HepG2 (cell line): Measurements from ENCODE around the gene JMJD8. TPM values are rescaled to one million over a fixed set of nuclear protein-coding genes. Genes with fewer than 3 reads are reported as not detected.

Experiments used
- ARID2 ChIP-seq: sonication (generic); formaldehyde crosslinking; IDR thresholded peaks from 2 replicates; pipeline ENCODE4 v1.8.1; 2022; ENCODE audit warnings: mild to moderate bottlenecking, missing genetic modification reagents, borderline replicate concordance
- IRX3 ChIP-seq: sonication (generic); formaldehyde crosslinking; IDR thresholded peaks from 2 replicates; pipeline ENCODE4 v1.8.1; 2023; ENCODE audit warnings: mild to moderate bottlenecking, low read depth, missing genetic modification reagents, borderline replicate concordance
- KAT2B ChIP-seq: fragments of 150-350 bp; IDR thresholded peaks from 2 replicates; pipeline ENCODE4 v1.6.1; 2014; ENCODE audit warnings: low read depth, low read length, borderline replicate concordance
- PRMT3 ChIP-seq: sonication (generic); formaldehyde crosslinking; IDR thresholded peaks from 2 replicates; pipeline ENCODE4 v1.8.1; 2022; ENCODE audit warnings: low read depth, mild to moderate bottlenecking, moderate library complexity, missing genetic modification reagents, borderline replicate concordance
- RORA ChIP-seq: sonication (generic); formaldehyde crosslinking; IDR thresholded peaks from 2 replicates; pipeline ENCODE4 v1.5.0; 2020; ENCODE audit warnings: mild to moderate bottlenecking, missing genetic modification reagents, moderate library complexity
- SNAI1 ChIP-seq: sonication (generic); formaldehyde crosslinking; IDR thresholded peaks from 2 replicates; pipeline ENCODE4 v1.5.0; 2020; ENCODE audit warnings: mild to moderate bottlenecking, missing genetic modification reagents, borderline replicate concordance
- ZBTB7B ChIP-seq: sonication (generic); formaldehyde crosslinking; IDR thresholded peaks from 2 replicates; pipeline ENCODE4 v1.4.0; 2020; ENCODE audit warnings: missing genetic modification reagents
- ZNF569 ChIP-seq: sonication (generic); formaldehyde crosslinking; IDR thresholded peaks from 2 replicates; pipeline ENCODE4 v1.5.0; 2020; ENCODE audit warnings: mild to moderate bottlenecking, missing genetic modification reagents, moderate library complexity, borderline replicate concordance
- polyA plus RNA-seq, 8 experiments: library from polyadenylated mRNA; depleted of rRNA in 3 of 8; stranded (reverse) in 7 of 8; unstranded in 1 of 8; fragments of >200 nt; fragmentation: Illumina TruSeq in 4 of 8; extraction: Trizol in 4 of 8; gene quantifications; 2 replicates each; pipeline versions ENCODE4 v1.2.1 to v1.2.3, GENCODE V29; 2011 to 2016; ENCODE audit warnings: low read depth in 4 of 8, missing spikeins in 1 of 8, mixed read lengths in 1 of 8; ENCODE audit not compliant: insufficient read depth in 1 of 8
- total RNA-seq, 5 experiments: library from RNA; depleted of rRNA; stranded (reverse); fragments of >200 nt; fragmentation: Illumina TruSeq; extraction: Trizol; gene quantifications; 2 replicates each; pipeline ENCODE4 v1.2.3, GENCODE V29; 2016; ENCODE audit warnings: low read depth in 1 of 5
- TF ChIP-seq, protein P1 (sequence below), 2 experiments: sonication (generic) in 1 of 2; formaldehyde crosslinking in 1 of 2; IDR thresholded peaks; 2 replicates each; pipeline versions ENCODE4 v1.4.0 to v1.6.1; 2016 to 2020; ENCODE audit warnings: borderline replicate concordance in 1 of 2, low read depth in 1 of 2, mild to moderate bottlenecking in 1 of 2, missing genetic modification reagents in 1 of 2
- TF ChIP-seq, protein P2 (sequence below): sonication (generic); formaldehyde crosslinking; IDR thresholded peaks from 2 replicates; pipeline ENCODE4 v1.8.0; 2022; ENCODE audit warnings: missing genetic modification reagents, low read depth, mild to moderate bottlenecking, borderline replicate concordance
- TF ChIP-seq, protein P3 (sequence below): sonication (generic); formaldehyde crosslinking; IDR thresholded peaks from 2 replicates; pipeline ENCODE4 v1.4.0; 2020; ENCODE audit warnings: low read depth, missing genetic modification reagents
- TF ChIP-seq, protein P4 (sequence below): sonication (generic); formaldehyde crosslinking; IDR thresholded peaks from 2 replicates; pipeline ENCODE4 v1.4.0; 2020; ENCODE audit warnings: mild to moderate bottlenecking, missing genetic modification reagents
- TF ChIP-seq, protein P5 (sequence below): sonication (generic); formaldehyde crosslinking; IDR thresholded peaks from 2 replicates; pipeline ENCODE4 v1.4.0; 2020; ENCODE audit warnings: missing genetic modification reagents, borderline replicate concordance
- TF ChIP-seq, protein P6 (sequence below): sonication (generic); formaldehyde crosslinking; IDR thresholded peaks from 2 replicates; pipeline ENCODE4 v1.5.0; 2020; ENCODE audit warnings: mild to moderate bottlenecking, missing genetic modification reagents

The JMJD8 gene
- total and polyA plus RNA-seq, 2 of the 13 experiments (the other 11 are each of a cell fraction or from before 2014, with no cell fraction given) = 2.6 to 11.8 TPM

DNA sequence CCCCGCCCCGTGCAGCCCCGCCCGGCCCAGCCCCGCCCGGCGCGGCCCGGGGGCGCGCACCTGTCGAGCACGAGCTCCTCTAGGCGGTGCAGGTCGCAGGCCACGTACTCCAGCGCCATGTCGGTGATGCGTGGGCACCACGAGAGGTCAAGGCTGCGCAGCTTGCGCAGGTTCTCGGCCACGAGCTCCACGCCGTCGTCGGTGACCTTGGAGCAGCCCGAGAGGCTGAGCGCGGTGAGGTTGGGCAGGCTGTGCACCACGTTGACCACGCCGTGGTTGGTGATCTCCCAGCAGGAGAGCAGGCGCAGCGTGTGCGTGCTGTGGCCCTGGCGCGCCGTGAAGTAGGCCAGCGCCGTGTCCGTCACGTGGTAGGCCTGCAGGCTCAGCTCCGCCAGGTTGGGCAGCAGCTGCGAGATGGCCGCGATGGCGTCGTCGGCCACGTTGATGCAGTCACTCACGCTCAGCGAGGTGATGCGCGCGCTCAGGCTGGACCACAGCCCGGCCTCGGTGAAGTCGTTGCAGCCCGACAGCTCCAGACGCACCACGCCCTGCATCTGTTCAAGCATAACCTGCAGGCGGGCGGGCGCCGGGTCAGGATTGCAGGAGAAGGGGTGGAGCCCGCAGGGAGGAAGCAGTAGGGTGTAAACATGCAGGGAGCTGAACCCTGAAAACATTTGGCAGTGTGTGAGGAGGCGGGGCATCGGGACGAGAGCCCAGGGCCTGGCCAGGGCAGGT lies 11.4 kb upstream of the JMJD8 start (continued):
- TF ChIP-seq, protein P1, sequence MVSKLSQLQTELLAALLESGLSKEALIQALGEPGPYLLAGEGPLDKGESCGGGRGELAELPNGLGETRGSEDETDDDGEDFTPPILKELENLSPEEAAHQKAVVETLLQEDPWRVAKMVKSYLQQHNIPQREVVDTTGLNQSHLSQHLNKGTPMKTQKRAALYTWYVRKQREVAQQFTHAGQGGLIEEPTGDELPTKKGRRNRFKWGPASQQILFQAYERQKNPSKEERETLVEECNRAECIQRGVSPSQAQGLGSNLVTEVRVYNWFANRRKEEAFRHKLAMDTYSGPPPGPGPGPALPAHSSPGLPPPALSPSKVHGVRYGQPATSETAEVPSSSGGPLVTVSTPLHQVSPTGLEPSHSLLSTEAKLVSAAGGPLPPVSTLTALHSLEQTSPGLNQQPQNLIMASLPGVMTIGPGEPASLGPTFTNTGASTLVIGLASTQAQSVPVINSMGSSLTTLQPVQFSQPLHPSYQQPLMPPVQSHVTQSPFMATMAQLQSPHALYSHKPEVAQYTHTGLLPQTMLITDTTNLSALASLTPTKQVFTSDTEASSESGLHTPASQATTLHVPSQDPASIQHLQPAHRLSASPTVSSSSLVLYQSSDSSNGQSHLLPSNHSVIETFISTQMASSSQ (IDR thresholded peaks at IDR 0.05; ENCODE audit: low read depth) = no peak
- TF ChIP-seq, protein P1 (CRISPR knock-in tag; IDR thresholded peaks at IDR 0.05; ENCODE audit: borderline replicate concordance) = no peak
- no peak for TF ChIP-seq SNAI1 (CRISPR knock-in tag)
- no peak for TF ChIP-seq PRMT3 (CRISPR knock-in tag)
- no peak for TF ChIP-seq ZBTB7B (CRISPR knock-in tag)
- TF ChIP-seq, protein P2, sequence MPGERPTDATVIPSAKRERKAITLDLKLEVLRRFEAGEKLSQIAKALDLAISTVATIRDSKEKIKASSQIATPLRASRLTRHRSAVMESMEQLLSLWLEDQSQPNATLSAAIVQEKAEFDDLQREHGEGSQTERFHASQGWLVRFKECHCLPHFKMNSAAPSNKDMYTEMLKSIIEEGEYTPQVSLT (CRISPR knock-in tag) = no peak
- TF ChIP-seq, protein P3, sequence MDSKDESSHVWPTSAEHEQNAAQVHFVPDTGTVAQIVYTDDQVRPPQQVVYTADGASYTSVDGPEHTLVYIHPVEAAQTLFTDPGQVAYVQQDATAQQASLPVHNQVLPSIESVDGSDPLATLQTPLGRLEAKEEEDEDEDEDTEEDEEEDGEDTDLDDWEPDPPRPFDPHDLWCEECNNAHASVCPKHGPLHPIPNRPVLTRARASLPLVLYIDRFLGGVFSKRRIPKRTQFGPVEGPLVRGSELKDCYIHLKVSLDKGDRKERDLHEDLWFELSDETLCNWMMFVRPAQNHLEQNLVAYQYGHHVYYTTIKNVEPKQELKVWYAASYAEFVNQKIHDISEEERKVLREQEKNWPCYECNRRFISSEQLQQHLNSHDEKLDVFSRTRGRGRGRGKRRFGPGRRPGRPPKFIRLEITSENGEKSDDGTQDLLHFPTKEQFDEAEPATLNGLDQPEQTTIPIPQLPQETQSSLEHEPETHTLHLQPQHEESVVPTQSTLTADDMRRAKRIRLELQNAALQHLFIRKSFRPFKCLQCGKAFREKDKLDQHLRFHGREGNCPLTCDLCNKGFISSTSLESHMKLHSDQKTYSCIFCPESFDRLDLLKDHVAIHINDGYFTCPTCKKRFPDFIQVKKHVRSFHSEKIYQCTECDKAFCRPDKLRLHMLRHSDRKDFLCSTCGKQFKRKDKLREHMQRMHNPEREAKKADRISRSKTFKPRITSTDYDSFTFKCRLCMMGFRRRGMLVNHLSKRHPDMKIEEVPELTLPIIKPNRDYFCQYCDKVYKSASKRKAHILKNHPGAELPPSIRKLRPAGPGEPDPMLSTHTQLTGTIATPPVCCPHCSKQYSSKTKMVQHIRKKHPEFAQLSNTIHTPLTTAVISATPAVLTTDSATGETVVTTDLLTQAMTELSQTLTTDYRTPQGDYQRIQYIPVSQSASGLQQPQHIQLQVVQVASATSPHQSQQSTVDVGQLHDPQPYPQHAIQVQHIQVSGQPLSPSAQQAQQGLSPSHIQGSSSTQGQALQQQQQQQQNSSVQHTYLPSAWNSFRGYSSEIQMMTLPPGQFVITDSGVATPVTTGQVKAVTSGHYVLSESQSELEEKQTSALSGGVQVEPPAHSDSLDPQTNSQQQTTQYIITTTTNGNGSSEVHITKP (CRISPR knock-in tag) = no peak
- TF ChIP-seq, protein P4, sequence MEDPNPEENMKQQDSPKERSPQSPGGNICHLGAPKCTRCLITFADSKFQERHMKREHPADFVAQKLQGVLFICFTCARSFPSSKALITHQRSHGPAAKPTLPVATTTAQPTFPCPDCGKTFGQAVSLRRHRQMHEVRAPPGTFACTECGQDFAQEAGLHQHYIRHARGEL = no peak; the same call in none of the 2 replicates
- TF ChIP-seq RORA (CRISPR knock-in tag) = no peak
- TF ChIP-seq, protein P5, sequence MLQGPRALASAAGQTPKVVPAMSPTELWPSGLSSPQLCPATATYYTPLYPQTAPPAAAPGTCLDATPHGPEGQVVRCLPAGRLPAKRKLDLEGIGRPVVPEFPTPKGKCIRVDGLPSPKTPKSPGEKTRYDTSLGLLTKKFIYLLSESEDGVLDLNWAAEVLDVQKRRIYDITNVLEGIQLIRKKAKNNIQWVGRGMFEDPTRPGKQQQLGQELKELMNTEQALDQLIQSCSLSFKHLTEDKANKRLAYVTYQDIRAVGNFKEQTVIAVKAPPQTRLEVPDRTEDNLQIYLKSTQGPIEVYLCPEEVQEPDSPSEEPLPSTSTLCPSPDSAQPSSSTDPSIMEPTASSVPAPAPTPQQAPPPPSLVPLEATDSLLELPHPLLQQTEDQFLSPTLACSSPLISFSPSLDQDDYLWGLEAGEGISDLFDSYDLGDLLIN = no peak
- no peak for TF ChIP-seq KAT2B
- TF ChIP-seq IRX3 (CRISPR knock-in tag) = no peak
- TF ChIP-seq, protein P6, sequence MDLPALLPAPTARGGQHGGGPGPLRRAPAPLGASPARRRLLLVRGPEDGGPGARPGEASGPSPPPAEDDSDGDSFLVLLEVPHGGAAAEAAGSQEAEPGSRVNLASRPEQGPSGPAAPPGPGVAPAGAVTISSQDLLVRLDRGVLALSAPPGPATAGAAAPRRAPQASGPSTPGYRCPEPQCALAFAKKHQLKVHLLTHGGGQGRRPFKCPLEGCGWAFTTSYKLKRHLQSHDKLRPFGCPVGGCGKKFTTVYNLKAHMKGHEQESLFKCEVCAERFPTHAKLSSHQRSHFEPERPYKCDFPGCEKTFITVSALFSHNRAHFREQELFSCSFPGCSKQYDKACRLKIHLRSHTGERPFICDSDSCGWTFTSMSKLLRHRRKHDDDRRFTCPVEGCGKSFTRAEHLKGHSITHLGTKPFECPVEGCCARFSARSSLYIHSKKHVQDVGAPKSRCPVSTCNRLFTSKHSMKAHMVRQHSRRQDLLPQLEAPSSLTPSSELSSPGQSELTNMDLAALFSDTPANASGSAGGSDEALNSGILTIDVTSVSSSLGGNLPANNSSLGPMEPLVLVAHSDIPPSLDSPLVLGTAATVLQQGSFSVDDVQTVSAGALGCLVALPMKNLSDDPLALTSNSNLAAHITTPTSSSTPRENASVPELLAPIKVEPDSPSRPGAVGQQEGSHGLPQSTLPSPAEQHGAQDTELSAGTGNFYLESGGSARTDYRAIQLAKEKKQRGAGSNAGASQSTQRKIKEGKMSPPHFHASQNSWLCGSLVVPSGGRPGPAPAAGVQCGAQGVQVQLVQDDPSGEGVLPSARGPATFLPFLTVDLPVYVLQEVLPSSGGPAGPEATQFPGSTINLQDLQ = no peak; the same call in 1 of the 2 replicates
- TF ChIP-seq ARID2 = no peak
- TF ChIP-seq ZNF569 (CRISPR knock-in tag) = no peak
